Trophoblast cell (in vitro differentiated cells and primary cell): ENCODE measurements around the gene MST1R.

ENCODE experiments used
- DNase-seq, 2 donors: peaks; one replicate each; pipeline ENCODE4 v3.0.0-alpha.2; 2016
- H2AFZ ChIP-seq: 2 replicates; pipeline ENCODE4 v1.6.1; 2013; ENCODE audit warnings: low read length, moderate library complexity, mild to moderate bottlenecking; ENCODE audit not compliant: insufficient read depth, poor library complexity
- H2AK5ac ChIP-seq: 2 replicates; pipeline ENCODE4 v1.6.1; 2013; ENCODE audit warnings: mild to moderate bottlenecking, low read length
- H2BK120ac ChIP-seq: 2 replicates; pipeline ENCODE4 v1.6.1; 2013; ENCODE audit warnings: low read length, mild to moderate bottlenecking, moderate library complexity; ENCODE audit not compliant: insufficient read depth, poor library complexity
- H2BK12ac ChIP-seq: 2 replicates; pipeline ENCODE4 v1.6.1; 2013; ENCODE audit warnings: mild to moderate bottlenecking, low read length, moderate library complexity
- H2BK5ac ChIP-seq: 2 replicates; pipeline ENCODE4 v1.6.1; 2013; ENCODE audit warnings: low read length, low read depth, moderate library complexity, mild to moderate bottlenecking; ENCODE audit not compliant: poor library complexity
- H3K14ac ChIP-seq: 2 replicates; pipeline ENCODE4 v1.6.1; 2013; ENCODE audit warnings: mild to moderate bottlenecking, low read length
- H3K18ac ChIP-seq: 2 replicates; pipeline ENCODE4 v1.6.1; 2013; ENCODE audit warnings: mild to moderate bottlenecking, low read length
- H3K23ac ChIP-seq: 2 replicates; pipeline ENCODE4 v1.6.1; 2013; ENCODE audit warnings: low read length
- H3K27ac ChIP-seq: 2 replicates; pipeline ENCODE4 v1.5.1; 2013; ENCODE audit warnings: low read depth, mild to moderate bottlenecking, inconsistent platforms, low read length, moderate library complexity
- H3K27me3 ChIP-seq: 2 replicates; pipeline ENCODE4 v1.6.1; 2013; ENCODE audit warnings: inconsistent platforms, mild to moderate bottlenecking, low read length, moderate library complexity; ENCODE audit not compliant: insufficient read depth
- H3K36me3 ChIP-seq, 2 experiments: 1 replicate in 1 of 2; 2 replicates in 1 of 2; pipeline ENCODE4 v1.6.1; 2013; ENCODE audit warnings: low read length in 2 of 2, mild to moderate bottlenecking in 2 of 2, moderate library complexity in 1 of 2; ENCODE audit not compliant: insufficient read depth in 2 of 2, control insufficient read depth in 1 of 2
- H3K4ac ChIP-seq: 2 replicates; pipeline ENCODE4 v1.6.1; 2013; ENCODE audit warnings: low read depth, mild to moderate bottlenecking, low read length, moderate library complexity
- H3K4me1 ChIP-seq, 2 experiments: 1 replicate in 1 of 2; 2 replicates in 1 of 2; pipeline ENCODE4 v1.6.1; 2013; ENCODE audit warnings: low read length in 2 of 2, mild to moderate bottlenecking in 2 of 2, moderate library complexity in 1 of 2; ENCODE audit not compliant: insufficient read depth in 2 of 2, control insufficient read depth in 1 of 2
- H3K4me2 ChIP-seq: 2 replicates; pipeline ENCODE4 v1.6.1; 2013; ENCODE audit warnings: inconsistent platforms, mild to moderate bottlenecking, low read length, moderate library complexity
- H3K4me3 ChIP-seq: 2 replicates; pipeline ENCODE4 v1.5.1; 2013; ENCODE audit warnings: mild to moderate bottlenecking, low read depth, low read length, inconsistent platforms
- H3K79me1 ChIP-seq: one replicate; pipeline ENCODE4 v1.6.1; 2013; ENCODE audit warnings: low read length
- H3K79me2 ChIP-seq: 2 replicates; pipeline ENCODE4 v1.6.1; 2013; ENCODE audit warnings: low read length, mild to moderate bottlenecking; ENCODE audit not compliant: control insufficient read depth, insufficient read depth, poor library complexity
- H3K9ac ChIP-seq: 2 replicates; pipeline ENCODE4 v1.6.1; 2013; ENCODE audit warnings: mild to moderate bottlenecking, low read length
- H3K9me3 ChIP-seq: 2 replicates; pipeline ENCODE4 v1.6.1; 2013; ENCODE audit warnings: low read depth, mild to moderate bottlenecking, control low read depth, inconsistent platforms, low read length; ENCODE audit not compliant: insufficient read depth
- H4K12ac ChIP-seq: 2 replicates; pipeline ENCODE4 v1.6.1; 2013; ENCODE audit warnings: low read depth, mild to moderate bottlenecking, low read length, moderate library complexity
- H4K8ac ChIP-seq: 2 replicates; pipeline ENCODE4 v1.6.1; 2013; ENCODE audit warnings: low read depth, mild to moderate bottlenecking, low read length, moderate library complexity
- H4K91ac ChIP-seq: one replicate; pipeline ENCODE4 v1.6.1; 2013; ENCODE audit warnings: low read depth, mild to moderate bottlenecking, low read length, moderate library complexity
- WGBS: extraction: QIAGEN DNeasy Blood & Tissue Kit; methylation state at CpG from one replicate; pipeline ENCODE4 v1.1.7; 2013; ENCODE audit warnings: missing lambda C conversion rate; ENCODE audit not compliant: insufficient read length, insufficient coverage; ENCODE audit errors: extremely low coverage; 5-methylcytosine and 5-hydroxymethylcytosine counted together

Gene MST1R

GRCh38 chr3:49916686-49917085 lies 13.0 kb upstream of the MST1R start:
- Histone ChIP-seq H3K9ac (no peak overlapping the region), H3K4me3 (no peak overlapping the region), H3K23ac (no peak overlapping the region), H3K18ac (no peak overlapping the region), H3K36me3 (no peaks in the 10 kb centered on the region), H3K4me1 (no peaks in the 10 kb centered on the region), H4K8ac (no peak overlapping the region), H3K79me1 (no peaks in the 10 kb centered on the region), H3K27ac (no peak overlapping the region), H2BK5ac (no peak overlapping the region), H2BK12ac (no peak overlapping the region), H3K14ac (no peak overlapping the region), H3K4ac (no peak overlapping the region), H2BK120ac (no peak overlapping the region), H4K12ac (no peak overlapping the region), H4K91ac (no peak overlapping the region), H3K79me2 (no peaks in the 10 kb centered on the region), H3K27me3 (no peaks in the 10 kb centered on the region), H3K9me3 (no peaks in the 10 kb centered on the region), H2AK5ac (no peak overlapping the region), H3K4me2 (no peak overlapping the region), H2AFZ (no peak overlapping the region)
- no peak for DNase-seq
- WGBS: no CpG with 5 or more reads among the region's 5 CpGs

- H3K36me3 ChIP-seq: peaks cover 11 to 14% of the 10 kb centered on the region in 2 experiments
- no peak overlapping the region for H2BK5ac ChIP-seq
- no peaks in the 10 kb centered on the region for H3K79me2 ChIP-seq
- no peak overlapping the region for H3K27ac ChIP-seq
- no peak overlapping the region for H3K4ac ChIP-seq
- H3K27me3 ChIP-seq: no peaks in the 10 kb centered on the region
- no peaks in the 10 kb centered on the region for H3K9me3 ChIP-seq
- no peak overlapping the region for H4K8ac ChIP-seq
- H3K9ac ChIP-seq: no peak overlapping the region
- H4K12ac ChIP-seq: no peak overlapping the region
- H3K18ac ChIP-seq: no peak overlapping the region
- WGBS: no CpG with 5 or more reads among the region's 2 CpGs
- no peaks in the 10 kb centered on the region for H3K4me1 ChIP-seq
- H3K79me1 ChIP-seq: no peaks in the 10 kb centered on the region
- no peak overlapping the region for H4K91ac ChIP-seq
- peak in 1 of 2 donors; percentile 56 for DNase-seq
- no peak overlapping the region for H2AK5ac ChIP-seq
- no peak overlapping the region for H3K4me3 ChIP-seq
- H3K14ac ChIP-seq: no peak overlapping the region
- no peak overlapping the region for H2BK12ac ChIP-seq
- H3K23ac ChIP-seq: no peak overlapping the region
- no peak overlapping the region for H2AFZ ChIP-seq
- H3K4me2 ChIP-seq: no peak overlapping the region
- no peak overlapping the region for H2BK120ac ChIP-seq
Observed at GRCh38 chr3:49914906-49915305, 11.2 kb upstream of the MST1R start.

DNA sequence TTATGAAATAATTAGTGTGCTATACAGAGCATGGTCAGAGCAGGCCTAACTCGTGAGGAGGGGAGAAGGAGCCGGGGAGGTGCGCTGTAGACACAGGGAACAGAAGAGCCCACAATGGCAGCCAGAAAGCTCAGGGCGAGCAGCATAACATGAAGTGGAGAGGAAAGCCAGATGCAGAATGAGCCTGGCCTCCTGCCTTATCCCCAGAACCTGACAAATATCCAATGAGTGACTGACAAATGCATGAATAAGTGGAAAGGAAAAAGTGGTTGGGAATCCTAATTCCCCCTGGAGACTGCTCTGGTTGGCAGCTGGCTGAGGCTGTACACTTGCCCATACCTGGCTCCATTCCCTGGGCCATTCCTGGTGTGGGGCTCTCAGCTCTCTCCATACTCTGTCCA lies 9.2 kb upstream of the MST1R start:
- Histone ChIP-seq H3K18ac (no peak overlapping the region), H3K23ac (no peak overlapping the region), H3K27ac (no peak overlapping the region), H3K4me3 (no peak overlapping the region), H3K9me3 (no peaks in the 10 kb centered on the region), H2BK5ac (no peak overlapping the region), H3K4ac (no peak overlapping the region), H3K4me1 (no peaks in the 10 kb centered on the region), H3K9ac (no peak overlapping the region), H3K79me2 (no peaks in the 10 kb centered on the region), H2AFZ (no peak overlapping the region), H3K4me2 (no peak overlapping the region), H2BK12ac (no peak overlapping the region), H3K27me3 (no peaks in the 10 kb centered on the region), H4K8ac (no peak overlapping the region), H3K36me3 (peaks cover 12 to 23% of the 10 kb centered on the region in 2 experiments), H4K91ac (no peak overlapping the region), H2BK120ac (no peak overlapping the region), H4K12ac (no peak overlapping the region), H2AK5ac (no peak overlapping the region), H3K14ac (no peak overlapping the region), H3K79me1 (no peaks in the 10 kb centered on the region)
- no peak for DNase-seq
- WGBS: no CpG with 5 or more reads among the region's 4 CpGs

DNA sequence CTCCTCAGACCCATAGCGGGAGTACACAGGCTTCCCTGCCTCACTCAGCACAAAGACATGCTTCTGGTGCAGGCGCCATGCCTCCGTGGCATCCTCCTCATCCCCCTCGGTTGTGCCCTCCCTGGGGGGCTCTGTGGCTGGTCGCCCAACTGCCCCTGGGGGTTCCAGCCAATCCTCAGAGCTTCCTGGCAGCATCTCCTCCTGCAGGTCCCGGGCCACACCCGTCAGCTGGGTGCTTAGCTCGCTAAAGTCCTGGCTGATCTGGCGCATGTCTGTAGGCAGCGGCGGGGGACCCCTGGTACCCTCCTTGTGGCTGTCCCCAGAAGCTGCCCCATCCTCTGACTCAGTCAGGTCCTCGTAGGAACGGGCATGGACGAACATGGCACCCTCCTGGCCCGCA lies 7.9 kb upstream of the MST1R start:
- no peak overlapping the region for H2BK5ac ChIP-seq
- no peak overlapping the region for H4K91ac ChIP-seq
- no peak overlapping the region for H3K27ac ChIP-seq
- H2BK120ac ChIP-seq: no peak overlapping the region
- no peak overlapping the region for H2BK12ac ChIP-seq
- no peak for DNase-seq
- no peak overlapping the region for H3K18ac ChIP-seq
- no peaks in the 10 kb centered on the region for H3K9me3 ChIP-seq
- H2AK5ac ChIP-seq: no peak overlapping the region
- H4K8ac ChIP-seq: no peak overlapping the region
- H3K27me3 ChIP-seq: no peaks in the 10 kb centered on the region
- WGBS: no CpG with 5 or more reads among the region's 15 CpGs
- H3K4ac ChIP-seq: no peak overlapping the region
- H4K12ac ChIP-seq: no peak overlapping the region
- H3K36me3 ChIP-seq: peaks cover 12 to 23% of the 10 kb centered on the region in 2 experiments
- no peak overlapping the region for H2AFZ ChIP-seq
- no peak overlapping the region for H3K23ac ChIP-seq
- H3K79me1 ChIP-seq: no peaks in the 10 kb centered on the region
- H3K4me2 ChIP-seq: no peak overlapping the region
- H3K4me1 ChIP-seq: no peaks in the 10 kb centered on the region
- no peak overlapping the region for H3K14ac ChIP-seq
- no peaks in the 10 kb centered on the region for H3K79me2 ChIP-seq
- no peak overlapping the region for H3K9ac ChIP-seq
- no peak overlapping the region for H3K4me3 ChIP-seq
